ENCODE data around the gene EMILIN3.

EMILIN3 gene

GRCh38 chr20:41344477-41344876 is 22.1 kb downstream of the EMILIN3 start:
- no peak overlapping the region for H3K4me3 ChIP-seq (IDR thresholded peaks at IDR 0.05; ENCODE audit: insufficient read depth, low read depth, low read length)
- peaks cover 15% of the 10 kb centered on the region for H3K4me1 ChIP-seq (ENCODE audit: low read depth, poor library complexity, severe bottlenecking)
- no peaks in the 10 kb centered on the region for H3K79me2 ChIP-seq (ENCODE audit: insufficient read depth, low read depth)
- no peaks in the 10 kb centered on the region for H4K20me1 ChIP-seq (ENCODE audit: insufficient read depth)
- H3K9ac ChIP-seq, result no peak overlapping the region
- no peak overlapping the region for H3K27ac ChIP-seq
- H3K36me3 ChIP-seq (ENCODE audit: insufficient read depth), result no peaks in the 10 kb centered on the region
- H3K4me2 ChIP-seq, result no peak overlapping the region
- TF ChIP-seq CTCF (conservative IDR thresholded peaks at IDR 0.05; ENCODE audit: low read depth, low read length), result no peak
- H2AFZ ChIP-seq (ENCODE audit: low read depth), result no peak overlapping the region
- no peaks in the 10 kb centered on the region for H3K27me3 ChIP-seq (ENCODE audit: insufficient read depth, low read depth)

- H3K4me3 ChIP-seq (IDR thresholded peaks at IDR 0.05; ENCODE audit: insufficient read depth, low read depth, low read length), result no peak overlapping the region
- H2AFZ ChIP-seq (ENCODE audit: low read depth), result no peak overlapping the region
- H3K4me2 ChIP-seq, result no peak overlapping the region
- TF ChIP-seq CTCF (conservative IDR thresholded peaks at IDR 0.05; ENCODE audit: low read depth, low read length), result no peak
- no peak overlapping the region for H3K9ac ChIP-seq
- no peak overlapping the region for H3K27ac ChIP-seq
- no peaks in the 10 kb centered on the region for H3K79me2 ChIP-seq (ENCODE audit: insufficient read depth, low read depth)
- no peaks in the 10 kb centered on the region; the same call in 1 of the 2 replicates for H3K27me3 ChIP-seq (ENCODE audit: insufficient read depth, low read depth)
- no peaks in the 10 kb centered on the region for H3K36me3 ChIP-seq (ENCODE audit: insufficient read depth)
- H3K4me1 ChIP-seq (ENCODE audit: low read depth, poor library complexity, severe bottlenecking), result peaks cover 15% of the 10 kb centered on the region
- H4K20me1 ChIP-seq (ENCODE audit: insufficient read depth), result no peaks in the 10 kb centered on the region
Measured at GRCh38 chr20:41342474-41343464, 23.8 kb downstream of the EMILIN3 start.

GRCh38 chr20:41340327-41341055 is 26.1 kb downstream of the EMILIN3 start, which contains the start of gene LPIN3:
Gene LPIN3 (plus strand): TSS chr20:41340821. CDS start chr20:41345804, 4,983 bp downstream.
- Histone ChIP-seq H3K27me3 (ENCODE audit: insufficient read depth, low read depth) (no peaks in the 10 kb centered on the region; the same call in 1 of the 2 replicates), H2AFZ (ENCODE audit: low read depth) (peak within 1 kb of the TSS; percentile 36; the same call in 1 of the 2 replicates), H3K4me1 (ENCODE audit: low read depth, poor library complexity, severe bottlenecking) (peaks cover 15% of the 10 kb centered on the region), H4K20me1 (ENCODE audit: insufficient read depth) (no peaks in the 10 kb centered on the region), H3K9ac (no peak within 1 kb of the TSS), H3K4me2 (peak within 1 kb of the TSS; percentile 32; the same call in 1 of the 2 replicates), H3K36me3 (ENCODE audit: insufficient read depth) (no peaks in the 10 kb centered on the region), H3K4me3 (IDR thresholded peaks at IDR 0.05; ENCODE audit: insufficient read depth, low read depth, low read length) (no peak within 1 kb of the TSS), H3K79me2 (ENCODE audit: insufficient read depth, low read depth) (no peaks in the 10 kb centered on the region), H3K27ac (no peak within 1 kb of the TSS)
- peak; percentile 71 for TF ChIP-seq CTCF (conservative IDR thresholded peaks at IDR 0.05; ENCODE audit: low read depth, low read length)

- TF ChIP-seq CTCF (conservative IDR thresholded peaks at IDR 0.05; ENCODE audit: low read depth, low read length), result peak; percentile 99
- Histone ChIP-seq H3K79me2 (ENCODE audit: insufficient read depth, low read depth) (no peaks in the 10 kb centered on the region), H3K36me3 (ENCODE audit: insufficient read depth) (no peaks in the 10 kb centered on the region), H3K4me1 (ENCODE audit: low read depth, poor library complexity, severe bottlenecking) (peaks cover 15% of the 10 kb centered on the region), H4K20me1 (ENCODE audit: insufficient read depth) (no peaks in the 10 kb centered on the region), H2AFZ (ENCODE audit: low read depth) (peak overlapping the region; percentile 36; the same call in 1 of the 2 replicates), H3K27me3 (ENCODE audit: insufficient read depth, low read depth) (no peaks in the 10 kb centered on the region; the same call in 1 of the 2 replicates), H3K4me2 (peak overlapping the region; percentile 32; the same call in 1 of the 2 replicates), H3K9ac (no peak overlapping the region), H3K4me3 (IDR thresholded peaks at IDR 0.05; ENCODE audit: insufficient read depth, low read depth, low read length) (no peak overlapping the region), H3K27ac (no peak overlapping the region)
Measured at GRCh38 chr20:41339957-41340326, 26.7 kb downstream of the EMILIN3 start.
